ENCODE data around the gene CTSC. TPM values are rescaled to one million over a fixed set of nuclear protein-coding genes. Genes with fewer than 3 reads are reported as not detected.

CTSC gene
- polyA plus RNA-seq, 1 donor (not counting 4 experiments of a cell fraction or from before 2014, with no cell fraction given) = 658 TPM

DNA sequence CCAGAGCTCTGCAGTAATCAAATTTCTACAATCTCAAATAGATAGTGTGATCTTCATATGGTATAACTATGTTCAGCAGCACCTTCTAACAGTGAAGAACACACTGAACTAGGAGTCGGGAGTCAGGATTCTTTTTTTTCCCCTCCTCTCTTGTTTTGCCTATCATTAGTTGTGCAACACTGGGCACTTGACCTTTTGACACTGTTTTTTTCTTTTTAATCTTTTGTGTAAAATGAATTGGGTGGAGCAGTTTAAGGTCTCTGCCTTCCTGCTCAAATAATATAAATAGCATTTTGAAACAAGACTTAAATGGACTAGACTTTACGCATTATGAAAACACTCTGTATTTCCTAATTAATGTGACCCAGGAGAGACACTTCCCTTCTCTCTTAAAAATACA lies 39.7 kb downstream of the CTSC start:
- no peak overlapping the region for H2AFZ ChIP-seq (ENCODE audit: control insufficient read depth, low read length)
- DNase-seq (ENCODE audit: low read depth, low spot score) = no peak
- no peaks in the 10 kb centered on the region for H3K27me3 ChIP-seq (ENCODE audit: control insufficient read depth, extremely low read depth, insufficient read depth, low read length)
- dilution Hi-C loops (cut with MboI; ENCODE audit: extremely low pct_ligation_motif_present, low sequenced_read_pairs) = no loop called here
- peaks cover 1% of the 10 kb centered on the region for H3K4me1 ChIP-seq (ENCODE audit: control insufficient read depth, extremely low read depth, insufficient read depth, low read length)
- no peak overlapping the region for H3K4me2 ChIP-seq (ENCODE audit: control insufficient read depth, extremely low read depth, insufficient read depth, low read depth, low read length)
- H3K9me1 ChIP-seq (ENCODE audit: control insufficient read depth, extremely low read depth, insufficient read depth, low read length) = no peaks in the 10 kb centered on the region
- no peaks in the 10 kb centered on the region for H4K20me1 ChIP-seq (ENCODE audit: control insufficient read depth, extremely low read depth, insufficient read depth, low read length)
- no peaks in the 10 kb centered on the region for H3K9me3 ChIP-seq (ENCODE audit: control insufficient read depth, low read depth, low read length)
- no peak overlapping the region for H3K9ac ChIP-seq (ENCODE audit: control insufficient read depth, extremely low read depth, insufficient read depth, low read length)
- no peaks in the 10 kb centered on the region for H3K79me2 ChIP-seq (ENCODE audit: control insufficient read depth, insufficient read depth, low read length)
- no peak overlapping the region for H3K4me3 ChIP-seq (ENCODE audit: control insufficient read depth in 2 of 3, extremely low read depth in 1 of 3, insufficient read depth in 2 of 3, low read depth in 1 of 3, low read length in 3 of 3)
- no peak overlapping the region for H3K27ac ChIP-seq (ENCODE audit: control insufficient read depth, insufficient read depth, low read length)
- FAIRE-seq = no peak
- peaks cover 10 to 15% of the 10 kb centered on the region in 2 experiments for H3K36me3 ChIP-seq (ENCODE audit: control insufficient read depth in 2 of 2, extremely low read depth in 1 of 2, insufficient read depth in 2 of 2, low read length in 2 of 2)
- TF ChIP-seq EZH2 (IDR thresholded peaks at IDR 0.05; ENCODE audit: low read length) = no peak
- TF ChIP-seq CTCF (optimal IDR thresholded peaks at IDR 0.05 in 1 of 3, IDR thresholded peaks at IDR 0.05 in 1 of 3, conservative IDR thresholded peaks at IDR 0.05 in 1 of 3; ENCODE audit: extremely low read depth in 1 of 3, insufficient read depth in 2 of 3, low read length in 3 of 3) = no peak

GRCh38 chr11:88297421-88297820 lies 40.1 kb downstream of the CTSC start:
- Histone ChIP-seq H3K36me3 (ENCODE audit: control insufficient read depth in 2 of 2, extremely low read depth in 1 of 2, insufficient read depth in 2 of 2, low read length in 2 of 2) (peaks cover 10 to 15% of the 10 kb centered on the region in 2 experiments), H3K27ac (ENCODE audit: control insufficient read depth, insufficient read depth, low read length) (no peak overlapping the region), H3K4me2 (ENCODE audit: control insufficient read depth, extremely low read depth, insufficient read depth, low read depth, low read length) (no peak overlapping the region), H3K27me3 (ENCODE audit: control insufficient read depth, extremely low read depth, insufficient read depth, low read length) (no peaks in the 10 kb centered on the region), H4K20me1 (ENCODE audit: control insufficient read depth, extremely low read depth, insufficient read depth, low read length) (no peaks in the 10 kb centered on the region), H3K4me3 (ENCODE audit: control insufficient read depth in 2 of 3, extremely low read depth in 1 of 3, insufficient read depth in 2 of 3, low read depth in 1 of 3, low read length in 3 of 3) (no peak overlapping the region), H3K79me2 (ENCODE audit: control insufficient read depth, insufficient read depth, low read length) (no peaks in the 10 kb centered on the region), H2AFZ (ENCODE audit: control insufficient read depth, low read length) (no peak overlapping the region), H3K9me3 (ENCODE audit: control insufficient read depth, low read depth, low read length) (no peaks in the 10 kb centered on the region), H3K9ac (ENCODE audit: control insufficient read depth, extremely low read depth, insufficient read depth, low read length) (no peak overlapping the region), H3K9me1 (ENCODE audit: control insufficient read depth, extremely low read depth, insufficient read depth, low read length) (no peaks in the 10 kb centered on the region), H3K4me1 (ENCODE audit: control insufficient read depth, extremely low read depth, insufficient read depth, low read length) (peaks cover 6% of the 10 kb centered on the region)
- no peak for TF ChIP-seq EZH2 (IDR thresholded peaks at IDR 0.05; ENCODE audit: low read length)
- no peak for TF ChIP-seq CTCF (optimal IDR thresholded peaks at IDR 0.05 in 1 of 3, IDR thresholded peaks at IDR 0.05 in 1 of 3, conservative IDR thresholded peaks at IDR 0.05 in 1 of 3; ENCODE audit: extremely low read depth in 1 of 3, insufficient read depth in 2 of 3, low read length in 3 of 3)
- FAIRE-seq (no peak), DNase-seq (ENCODE audit: low read depth, low spot score) (no peak)
- dilution Hi-C loops (cut with MboI; ENCODE audit: extremely low pct_ligation_motif_present, low sequenced_read_pairs) = no loop called here

Measured in keratinocyte (primary cell).